NT2/D1 (cell line): ENCODE data around the gene HBG2.

Experiments
- YY1 ChIP-seq: IDR thresholded peaks from 2 replicates; pipeline ENCODE4 v1.6.1; 2011; ENCODE audit not compliant: insufficient read length, insufficient read depth
- ZNF274 ChIP-seq: IDR thresholded peaks from 2 replicates; pipeline ENCODE4 v1.6.1; 2011; ENCODE audit warnings: mild to moderate bottlenecking, low read depth, low read length

GRCh38 chr11:5266609-5267008 lies 12.0 kb upstream of the HBG2 start:
- TF ChIP-seq ZNF274 (no peak), YY1 (no peak)
